HG02970 (cell line): Measurements from ENCODE around the gene NSD2.
"Not testable (repeated sequence)": the region's sequence is repeated elsewhere in the genome, so short reads cannot be mapped to it uniquely, and the experiment has no call there.

Experiments used
- ATAC-seq: cut with Tn5 transposase; IDR thresholded peaks from one replicate; pipeline ENCODE4 v1.9.1; 2021; ENCODE audit warnings: mild to moderate bottlenecking, moderate library complexity, moderate number of reproducible peaks; ENCODE audit not compliant: unreplicated experiment, low FRiP score

Gene NSD2

GRCh38 chr4:1993718-1994516, 122.7 kb downstream of the NSD2 start:
- not testable (repeated sequence) for ATAC-seq

- no peak for ATAC-seq
These were observed 123.7 kb downstream of the NSD2 start for GRCh38 chr4:1994938-1995337.

GRCh38 chr4:1996866-1997611, 125.8 kb downstream of the NSD2 start:
- ATAC-seq: no peak

- no peak for ATAC-seq
These were observed 126.5 kb downstream of the NSD2 start for GRCh38 chr4:1997712-1998111.

- no peak for ATAC-seq
These were observed 127.1 kb downstream of the NSD2 start for GRCh38 chr4:1998296-1998695.

GRCh38 chr4:1999308-1999707, 128.1 kb downstream of the NSD2 start:
- not testable (repeated sequence) for ATAC-seq

GRCh38 chr4:2003361-2003760, 132.2 kb downstream of the NSD2 start:
- not testable (repeated sequence) for ATAC-seq

- ATAC-seq: no peak
These were observed 135.2 kb downstream of the NSD2 start for GRCh38 chr4:2006367-2006766.

GRCh38 chr4:2006956-2007653, 135.9 kb downstream of the NSD2 start:
- ATAC-seq: no peak

GRCh38 chr4:2007804-2008670, 136.8 kb downstream of the NSD2 start:
- no peak for ATAC-seq

GRCh38 chr4:2008671-2008920, 137.4 kb downstream of the NSD2 start:
- no peak for ATAC-seq

GRCh38 chr4:2008921-2009650, 137.9 kb downstream of the NSD2 start, which contains the start of gene NELFA:
Gene NELFA, minus strand, starts transcription at chr4:2008974. Its CDS starts 15 bp downstream, at chr4:2008959.
- ATAC-seq: peak; percentile 87

GRCh38 chr4:2009651-2010233, 138.5 kb downstream of the NSD2 start:
- ATAC-seq: no peak

- no peak for ATAC-seq
These were observed 140.4 kb downstream of the NSD2 start for GRCh38 chr4:2011583-2011982.

GRCh38 chr4:2015008-2015407, 143.8 kb downstream of the NSD2 start:
- ATAC-seq: no peak

GRCh38 chr4:2021358-2022018, 150.3 kb downstream of the NSD2 start:
- not testable (repeated sequence) for ATAC-seq

- ATAC-seq: no peak
These were observed 153.5 kb downstream of the NSD2 start for GRCh38 chr4:2024683-2025082.

- ATAC-seq: no peak
These were observed 154.6 kb downstream of the NSD2 start for GRCh38 chr4:2025817-2026216.

- not testable (repeated sequence) for ATAC-seq
These were observed 155.9 kb downstream of the NSD2 start for GRCh38 chr4:2027120-2027519.
